GM21390 (cell line): ENCODE data around the gene NFIC.
A peak's percentile ranks its signal among the peaks of the same experiment; 100 is the strongest.

Experiments used
- ATAC-seq: cut with Tn5 transposase; IDR thresholded peaks from one replicate; pipeline ENCODE4 v1.9.1; 2021; ENCODE audit not compliant: unreplicated experiment

The NFIC gene

DNA sequence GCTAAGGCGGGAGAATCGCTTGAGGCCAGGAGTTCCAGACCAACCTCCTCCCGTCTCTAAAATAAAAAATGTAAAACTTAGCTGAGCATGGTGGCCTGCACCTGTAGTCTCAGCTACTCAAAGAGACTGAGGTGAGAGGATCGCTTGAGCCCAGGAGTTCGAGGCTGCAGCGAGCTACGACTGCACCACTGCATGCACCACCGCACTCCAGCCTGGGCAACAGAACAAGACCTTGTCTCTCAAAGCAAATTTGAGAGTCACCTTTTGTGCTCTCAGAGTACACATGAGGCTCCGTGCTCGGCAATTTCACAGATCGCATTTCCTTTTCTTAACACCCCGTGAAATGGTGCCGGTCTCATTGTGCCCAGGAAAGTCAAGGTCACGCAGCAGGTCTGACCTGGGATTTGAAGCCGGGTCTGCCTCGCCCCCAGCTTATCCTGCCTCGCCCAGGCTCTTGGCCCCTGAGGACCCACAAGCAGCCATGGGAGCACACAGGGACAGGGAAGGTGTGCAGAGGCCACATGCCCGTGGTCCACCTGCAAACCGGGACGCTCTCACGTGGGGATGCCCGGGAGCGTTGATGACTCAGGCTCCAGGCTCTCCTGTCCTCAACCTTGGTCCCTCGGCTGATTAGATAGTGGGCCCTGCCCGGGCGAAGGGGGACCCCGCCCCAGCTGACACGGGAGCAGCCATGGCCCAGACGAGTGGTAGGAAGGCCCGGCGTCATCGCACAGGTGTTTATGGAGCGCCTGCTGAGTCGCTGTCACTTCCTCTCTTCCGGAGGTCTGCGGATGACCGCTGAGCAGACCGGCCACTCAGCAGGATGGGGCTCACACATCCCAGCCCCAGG is 115.1 kb downstream of the NFIC start:
- no peak for ATAC-seq

DNA sequence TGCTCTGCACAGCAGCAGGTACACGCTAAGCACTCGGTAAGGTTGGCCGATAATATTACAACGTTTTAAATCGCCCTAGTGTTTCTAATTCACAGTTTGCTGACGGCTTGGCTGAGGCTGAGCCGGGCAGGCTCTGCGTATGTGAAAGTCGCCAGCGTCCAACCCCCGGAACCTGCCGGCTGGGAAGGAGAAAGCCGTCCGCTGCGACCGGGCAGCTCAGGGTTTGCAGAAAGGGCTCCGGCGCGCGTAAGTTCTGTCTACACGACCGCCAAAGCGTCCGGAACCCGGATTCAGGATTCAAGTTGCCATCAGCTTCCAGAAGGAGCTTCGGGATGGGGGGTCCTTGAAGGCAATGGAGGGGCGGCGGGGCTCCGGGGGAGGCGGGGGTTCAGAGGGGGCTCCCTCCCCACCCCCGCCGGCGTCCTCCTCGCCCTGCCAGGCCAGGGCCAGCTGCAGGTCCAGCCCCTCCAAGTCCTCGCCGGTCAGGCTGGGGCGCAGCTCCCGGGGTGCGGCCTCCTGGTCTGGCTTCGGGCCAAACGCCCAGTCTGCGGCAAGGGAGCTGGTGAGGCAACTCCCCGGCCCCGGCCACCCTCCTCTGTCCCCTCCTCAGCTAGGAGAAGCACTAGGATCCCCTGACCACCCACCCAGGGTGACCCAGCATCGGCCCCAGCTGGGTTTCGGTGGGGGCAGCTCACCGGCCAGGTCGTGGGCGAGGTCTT is 116.3 kb downstream of the NFIC start:
- ATAC-seq = no peak

DNA sequence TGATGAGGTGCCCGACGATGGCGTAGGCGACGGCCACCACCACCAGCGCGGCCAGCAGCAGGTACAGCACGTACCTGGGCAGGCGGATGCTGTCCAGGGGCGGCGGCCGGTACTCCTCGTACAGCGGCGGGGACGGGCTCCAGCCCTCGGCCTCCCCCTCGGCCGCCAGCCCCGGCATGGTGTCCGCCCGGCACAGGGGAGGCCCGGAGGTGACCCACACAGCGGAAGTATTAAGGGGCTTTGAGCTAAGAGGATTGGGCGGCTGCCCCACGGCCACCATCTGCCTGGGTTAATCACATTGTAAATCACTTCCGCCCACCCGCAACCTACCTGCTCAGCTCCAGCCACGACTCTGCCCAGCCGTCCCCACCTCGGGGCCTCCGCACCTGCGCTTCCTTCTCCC is 116.8 kb downstream of the NFIC start, which contains the start of gene SMIM44:
TSS of gene SMIM44 (minus strand) at position 216 of the 403 bp plus-strand sequence. CDS start at position 178, 38 bp downstream.
- ATAC-seq = no peak

DNA sequence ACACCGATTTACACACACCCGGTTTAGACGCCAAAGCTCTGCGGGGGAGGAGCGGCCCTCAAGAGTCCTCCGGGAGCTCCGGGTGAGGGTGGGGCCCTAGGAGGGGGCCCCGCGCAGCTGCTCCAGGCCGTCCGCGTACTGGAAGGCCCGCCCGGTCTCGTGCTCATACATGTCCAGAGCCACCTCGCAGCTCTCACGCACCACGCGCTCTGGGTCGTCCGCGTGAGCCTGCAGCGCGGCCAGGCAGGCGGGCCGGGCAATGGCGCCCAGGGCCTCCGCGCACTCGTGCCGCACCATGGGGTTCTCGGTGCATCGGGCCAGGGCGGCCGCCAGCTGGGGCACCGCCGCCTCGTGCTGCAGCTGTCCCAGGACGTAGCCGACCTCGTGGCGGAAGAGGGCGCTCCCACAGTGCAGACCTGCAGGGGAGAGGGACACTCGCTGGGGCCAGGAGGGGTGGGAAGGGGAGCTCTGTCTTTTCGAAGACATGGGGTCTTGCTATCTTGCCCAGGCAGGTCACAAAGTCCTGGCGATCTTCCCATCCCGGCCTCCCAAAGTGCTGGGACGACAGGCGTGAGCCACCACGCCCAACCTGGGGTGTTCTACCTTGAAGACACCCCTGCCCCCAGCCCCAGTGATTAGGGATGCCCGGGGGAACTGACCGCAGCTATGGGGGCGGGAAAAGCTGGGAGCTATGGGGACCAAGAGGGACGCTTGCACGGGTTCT is 125.2 kb downstream of the NFIC start:
- ATAC-seq = no peak

- ATAC-seq = no peak
These were observed 125.9 kb downstream of the NFIC start for GRCh38 chr19:3492131-3492839.

- ATAC-seq = no peak
These were observed 126.5 kb downstream of the NFIC start for GRCh38 chr19:3492919-3493318.

DNA sequence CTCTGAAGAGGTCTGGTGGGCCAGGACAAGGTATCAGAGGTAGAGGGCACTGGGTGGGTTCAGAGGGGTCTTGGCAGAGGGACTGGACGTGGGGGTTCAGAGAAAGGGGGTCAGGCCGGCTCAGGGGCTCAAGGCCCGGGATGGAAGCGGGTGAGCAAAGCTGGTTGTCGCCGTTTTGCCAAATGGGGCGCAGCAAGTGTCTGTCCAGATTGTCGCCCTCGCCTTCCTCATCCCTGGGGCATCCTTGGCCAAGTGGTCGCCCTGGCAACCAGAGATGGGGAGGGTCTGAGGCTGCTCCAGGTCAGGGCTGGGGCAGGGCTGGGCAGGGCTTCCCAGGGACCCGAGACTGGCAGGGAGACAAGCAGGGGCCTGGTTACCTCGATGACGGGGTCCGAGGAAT is 127.3 kb downstream of the NFIC start:
- no peak for ATAC-seq

GRCh38 chr19:3494051-3494450 is 127.7 kb downstream of the NFIC start:
- no peak for ATAC-seq

- no peak for ATAC-seq
These were observed 128.2 kb downstream of the NFIC start for GRCh38 chr19:3494559-3494958.

GRCh38 chr19:3496392-3497273 is 130.2 kb downstream of the NFIC start:
- no peak for ATAC-seq

GRCh38 chr19:3497757-3498520 is 131.6 kb downstream of the NFIC start:
- no peak for ATAC-seq

DNA sequence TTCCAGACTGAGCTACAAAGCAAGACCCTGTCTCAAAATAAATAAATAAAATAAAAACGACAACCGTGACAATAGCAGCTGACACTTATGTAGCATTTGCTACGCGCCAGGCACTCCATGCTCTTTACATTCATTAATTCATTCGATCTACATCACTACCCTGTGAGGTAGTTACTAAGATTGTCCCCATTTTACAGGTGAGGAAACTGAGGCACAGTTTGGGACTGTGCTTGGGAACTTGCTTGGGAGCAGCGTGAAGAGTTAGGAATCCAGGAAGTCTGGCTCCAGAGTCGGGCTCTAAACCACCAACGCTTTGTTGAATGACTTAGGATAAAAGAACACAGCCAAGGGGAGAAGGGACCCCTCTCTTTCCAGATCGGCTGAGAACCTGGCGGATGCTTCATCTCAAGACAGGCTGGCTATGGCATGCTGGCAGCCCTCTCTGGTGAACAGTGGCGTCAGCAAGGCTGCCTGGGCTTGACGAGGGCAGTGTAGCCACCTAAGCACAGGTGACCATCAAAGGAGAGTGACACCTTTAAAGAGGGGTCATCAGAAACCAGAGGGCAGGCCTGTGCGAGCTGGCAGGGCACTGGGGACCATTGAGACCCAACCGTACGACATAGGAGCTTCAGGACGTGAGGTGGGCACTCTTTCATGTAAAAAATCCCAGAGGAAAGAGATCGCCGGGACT is 133.5 kb downstream of the NFIC start:
- no peak for ATAC-seq

DNA sequence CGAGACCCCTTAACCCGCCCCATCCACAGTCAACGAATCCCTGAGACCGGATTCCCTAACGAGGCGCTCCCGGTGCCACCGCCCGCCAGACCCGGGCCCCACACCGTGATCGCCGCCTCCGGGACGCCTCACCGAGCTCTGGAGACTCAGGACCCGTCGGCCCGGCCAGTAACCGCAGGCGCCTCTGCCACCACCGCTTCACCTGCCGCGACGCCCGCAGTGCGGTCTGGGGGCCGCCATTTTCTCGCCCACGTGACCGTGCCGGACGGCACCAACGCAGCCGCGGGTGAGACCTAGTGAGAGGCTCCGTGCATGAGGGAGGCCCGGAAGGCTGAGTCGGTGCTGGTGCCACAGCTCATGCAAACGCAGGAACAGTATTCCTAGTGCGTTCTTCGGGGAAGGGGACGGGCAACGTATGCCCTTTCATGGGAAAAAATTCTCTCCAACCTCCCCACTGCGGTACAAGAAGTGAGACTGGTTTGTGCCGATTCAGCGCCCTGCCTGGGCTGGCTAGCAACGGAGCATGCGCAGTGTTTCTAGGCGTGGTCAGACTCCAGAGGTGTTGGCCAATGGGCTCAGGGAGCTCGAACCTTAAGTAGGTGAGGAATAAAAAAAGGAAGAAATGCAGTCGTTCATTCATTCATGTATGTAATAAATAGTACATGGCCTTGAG is 134.2 kb downstream of the NFIC start, which contains the start of gene DOHH:
TSS of gene DOHH (minus strand) at position 246 of the 673 bp plus-strand sequence. CDS start 3,860 bp downstream, outside the sequence.
- ATAC-seq = peak; percentile 68

- ATAC-seq = no peak
These were observed 135.4 kb downstream of the NFIC start for GRCh38 chr19:3501780-3502179.

- ATAC-seq = no peak
These were observed 136.7 kb downstream of the NFIC start for GRCh38 chr19:3503036-3503572.

GRCh38 chr19:3504735-3505134 is 138.4 kb downstream of the NFIC start:
- no peak for ATAC-seq

DNA sequence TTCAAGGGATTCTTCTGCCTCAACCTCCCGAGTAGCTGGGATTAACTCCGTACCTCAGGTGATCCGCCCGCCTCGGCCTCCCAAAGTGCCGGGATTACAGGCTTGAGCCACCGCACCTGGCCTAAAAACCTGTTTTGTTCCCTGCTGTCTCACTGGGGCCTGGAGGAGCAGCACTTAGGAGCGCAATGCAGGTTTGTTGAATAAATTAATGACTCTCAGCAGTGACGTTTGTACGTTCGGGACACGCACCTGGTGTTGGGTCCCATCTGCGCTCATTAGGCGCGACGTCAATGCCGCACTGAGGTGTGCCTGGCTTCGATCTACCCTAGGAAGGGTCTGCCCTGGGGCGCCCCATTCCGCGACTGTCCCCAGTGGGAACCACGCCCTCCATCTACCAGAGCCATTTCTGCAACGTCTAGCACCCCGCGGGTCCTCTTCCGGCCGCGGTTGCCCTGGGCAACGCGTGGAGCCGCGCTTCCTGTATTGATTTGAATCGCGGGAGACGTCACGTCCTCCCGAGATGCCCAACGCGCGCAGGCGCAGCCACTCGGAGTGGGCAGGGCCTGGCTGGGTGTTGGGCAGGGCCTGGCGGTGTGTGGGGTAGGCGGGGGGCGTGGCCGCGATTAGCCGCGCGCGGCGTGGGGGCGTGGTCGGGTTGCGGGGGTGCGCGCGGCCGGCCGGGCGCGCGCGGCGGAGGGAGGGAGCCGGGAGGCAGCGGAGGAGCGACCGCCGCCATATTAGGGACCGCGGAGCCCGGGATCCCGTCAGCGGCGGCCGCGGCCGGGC is 139.4 kb downstream of the NFIC start, which contains the start of gene FZR1:
TSS of gene FZR1 (plus strand) at position 714 of the 786 bp plus-strand sequence. CDS start 16,679 bp downstream, outside the sequence.
- peak; percentile 79 for ATAC-seq
